T47D (cell line): ENCODE measurements around the gene TEF.

ENCODE experiments used
- DNase-seq, 2 experiments: peaks; one replicate each; pipeline versions ENCODE4 v3.0.0 to v3.0.0-alpha.2; 2011 to 2012; ENCODE audit warnings: low read depth in 1 of 2, low spot score in 1 of 2
- JUND ChIP-seq: IDR thresholded peaks from 2 replicates; pipeline ENCODE4 v1.6.1; 2012; ENCODE audit warnings: low read depth
- in situ Hi-C: cut with HindIII; loops from 2 replicates; pipeline ENCODE4 v1.10.0; 2016; ENCODE audit warnings: low sequenced_read_pairs, low pct_unique_long_range_greater_than_20kb

Gene TEF

DNA sequence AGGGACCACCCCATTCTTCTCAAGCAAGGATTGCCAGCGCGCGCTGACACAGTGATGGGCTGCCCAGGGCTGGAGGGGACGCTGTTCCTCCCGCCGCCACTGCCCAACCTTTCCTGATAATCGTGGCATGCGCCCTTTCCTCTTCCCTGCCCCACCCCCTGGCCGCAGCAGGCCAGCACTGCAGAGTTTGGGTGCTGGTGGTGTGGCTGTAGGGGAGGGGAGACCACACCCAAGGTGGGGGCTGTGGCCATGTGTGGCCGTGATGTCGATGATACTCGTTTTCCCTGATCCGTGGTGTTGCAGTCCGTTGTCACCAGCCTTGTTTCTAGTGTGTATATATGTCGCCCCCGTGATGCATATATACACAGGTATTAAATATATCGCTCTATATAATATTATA, 22.8 kb upstream of the TEF start:
- in situ Hi-C loops = no loop called here
- no peak for TF ChIP-seq JUND
- no peak for DNase-seq

DNA sequence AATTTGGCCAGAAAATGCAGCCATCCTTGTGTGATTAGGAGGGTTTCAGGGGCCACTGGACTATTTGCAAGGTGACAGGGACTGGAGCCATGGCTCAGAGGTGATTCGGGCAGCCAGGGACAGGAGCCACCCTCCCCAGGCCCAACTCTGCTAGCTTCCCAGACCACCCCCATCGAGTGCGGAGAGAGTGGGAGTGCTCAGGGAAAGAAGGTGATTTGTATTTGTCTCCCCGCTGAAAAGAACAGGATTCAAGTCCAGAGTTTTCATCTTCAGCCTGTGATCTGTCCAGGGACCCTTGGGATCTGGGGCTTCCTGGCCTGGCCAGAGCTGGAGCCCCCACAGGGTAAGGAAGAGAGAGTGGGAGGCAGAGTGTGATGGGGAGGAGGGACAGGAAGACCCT, 22.4 kb upstream of the TEF start:
- in situ Hi-C loops = no loop called here
- no peak for DNase-seq

DNA sequence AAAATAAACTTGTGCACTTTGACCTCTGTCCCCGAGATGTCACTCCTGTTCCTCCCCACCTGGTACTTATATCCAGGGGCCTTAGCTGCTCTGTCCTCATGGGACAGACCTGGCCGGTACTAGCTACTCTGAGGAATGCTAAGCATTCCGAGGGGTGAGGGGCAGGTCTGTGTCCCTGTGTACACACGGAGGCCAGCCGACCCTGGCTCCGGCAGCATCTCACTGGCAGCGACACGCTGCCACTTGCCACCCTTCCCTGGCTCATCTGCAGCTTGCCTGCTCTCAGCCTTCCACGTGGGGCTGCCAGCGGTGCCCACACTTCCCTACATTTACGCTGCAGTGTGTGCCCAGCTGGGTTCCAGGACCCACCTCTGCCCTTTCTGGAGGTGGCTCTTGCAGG, 21.6 kb upstream of the TEF start:
- in situ Hi-C loops = no loop called here
- TF ChIP-seq JUND = no peak
- DNase-seq = peak in 1 of 2 experiments; percentile 61

More for the DNA sequence above, 22.4 kb upstream of the TEF start:
- TF ChIP-seq JUND = no peak

DNA sequence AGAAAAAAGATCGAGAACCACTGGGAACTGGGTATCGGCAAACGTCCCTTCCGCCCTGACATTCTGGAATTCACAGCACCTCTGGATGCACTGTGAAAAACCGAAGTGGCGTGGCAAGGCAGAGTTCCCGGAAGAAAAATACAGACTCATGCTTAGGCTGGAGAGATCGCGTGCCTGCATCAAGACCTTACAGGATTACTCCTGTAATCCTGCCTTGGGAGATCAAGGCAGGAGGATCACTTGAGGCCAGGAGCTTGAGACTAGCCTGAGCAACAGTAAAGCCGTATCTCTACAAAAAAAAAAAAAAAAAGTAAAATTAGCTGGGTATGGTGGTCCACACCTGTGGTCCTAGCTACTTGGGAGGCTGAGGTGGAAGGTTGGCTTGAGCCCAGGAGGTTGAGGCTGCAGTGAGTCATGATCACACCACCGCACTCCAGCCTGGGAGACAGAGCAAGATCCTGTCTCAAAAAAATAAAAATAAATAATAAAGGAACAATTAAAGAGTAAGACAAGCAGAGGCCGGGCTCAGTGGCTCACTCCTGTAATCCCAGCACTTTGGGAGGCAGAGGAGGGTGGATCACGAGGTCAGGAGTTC, 19.9 kb upstream of the TEF start:
- no peak for TF ChIP-seq JUND
- DNase-seq = no peak
- in situ Hi-C loops = no loop called here

DNA sequence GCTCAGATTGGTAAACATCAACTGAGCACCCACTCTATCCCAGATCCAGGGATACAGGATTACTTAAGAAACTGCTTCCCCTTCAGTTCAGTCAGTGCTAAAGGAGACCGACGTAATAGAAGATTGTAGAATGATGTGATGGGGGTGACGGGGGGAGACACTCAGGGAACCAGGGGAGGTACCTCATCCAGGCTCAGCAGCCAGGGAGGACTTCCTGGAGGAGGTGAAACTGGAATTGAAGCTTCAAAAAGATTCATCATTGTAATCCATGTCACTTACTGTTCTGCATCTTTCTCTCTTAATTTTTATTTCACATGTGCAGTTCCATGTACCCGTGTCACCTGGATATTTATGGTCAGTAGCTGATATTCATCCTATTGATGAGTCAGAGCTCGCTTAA, 19.1 kb upstream of the TEF start:
- in situ Hi-C loops = no loop called here
- TF ChIP-seq JUND = no peak
- no peak for DNase-seq

DNA sequence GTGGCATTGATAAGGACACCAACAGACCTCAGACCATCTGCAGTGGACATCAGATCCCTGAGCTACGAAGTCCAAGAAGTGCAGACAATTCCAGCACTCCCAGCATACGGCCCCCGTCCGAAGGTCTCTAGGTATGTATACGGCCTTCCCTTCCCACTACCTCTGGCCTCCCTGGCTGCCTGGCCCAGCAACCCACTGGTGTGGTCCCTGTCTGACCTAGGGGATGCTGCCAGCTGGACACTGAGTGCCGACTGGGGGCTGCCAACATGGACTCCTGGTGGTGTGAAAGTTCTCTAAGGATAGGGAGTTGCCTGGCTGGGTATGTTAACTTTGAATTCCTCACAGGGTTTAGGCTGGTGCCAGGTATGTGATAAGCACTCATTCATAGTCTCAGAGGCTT, 17.5 kb upstream of the TEF start:
- DNase-seq = no peak
- no peak for TF ChIP-seq JUND
- in situ Hi-C loops = no loop called here

DNA sequence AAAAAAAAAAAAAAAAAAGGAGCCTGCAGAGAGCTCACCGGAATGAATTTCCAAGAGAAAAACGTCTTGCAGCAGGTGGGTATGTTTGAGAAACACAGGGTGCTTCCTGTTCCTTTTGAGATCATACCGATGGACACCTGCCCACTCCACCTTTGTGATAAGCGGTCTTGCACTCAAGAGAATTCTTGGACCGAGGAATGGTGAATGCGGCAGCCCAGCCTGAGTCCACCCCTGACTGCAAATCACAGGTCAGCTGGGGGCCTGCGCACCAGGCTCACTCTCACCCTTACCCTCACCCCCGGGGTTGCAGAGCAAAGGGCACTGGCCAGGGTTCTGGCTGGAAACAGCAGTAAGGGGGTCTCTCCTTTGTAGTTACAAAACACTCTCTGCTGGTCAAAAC, 16.8 kb upstream of the TEF start:
- TF ChIP-seq JUND = no peak
- in situ Hi-C loops = no loop called here
- DNase-seq = no peak

DNA sequence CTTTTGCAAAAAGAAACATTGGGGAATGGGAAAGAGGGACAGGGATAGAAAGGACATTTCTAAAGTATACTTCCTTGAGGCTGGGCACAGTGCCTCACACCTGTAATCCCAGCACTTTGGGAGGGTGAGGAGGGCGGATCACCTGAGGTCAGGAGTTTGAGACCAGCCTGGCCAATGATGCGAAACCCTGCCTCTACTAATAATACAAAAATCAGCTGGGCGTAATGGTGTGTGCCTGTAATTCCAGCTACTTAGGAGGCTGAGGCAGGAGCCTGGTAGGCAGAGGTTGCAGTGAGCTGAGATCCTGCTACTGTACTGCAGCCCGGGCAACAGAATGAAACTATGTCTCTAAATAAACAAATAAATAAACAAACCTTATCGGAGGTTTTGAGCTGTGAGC, 16.3 kb upstream of the TEF start:
- TF ChIP-seq JUND = no peak
- no peak for DNase-seq
- in situ Hi-C loops = no loop called here

DNA sequence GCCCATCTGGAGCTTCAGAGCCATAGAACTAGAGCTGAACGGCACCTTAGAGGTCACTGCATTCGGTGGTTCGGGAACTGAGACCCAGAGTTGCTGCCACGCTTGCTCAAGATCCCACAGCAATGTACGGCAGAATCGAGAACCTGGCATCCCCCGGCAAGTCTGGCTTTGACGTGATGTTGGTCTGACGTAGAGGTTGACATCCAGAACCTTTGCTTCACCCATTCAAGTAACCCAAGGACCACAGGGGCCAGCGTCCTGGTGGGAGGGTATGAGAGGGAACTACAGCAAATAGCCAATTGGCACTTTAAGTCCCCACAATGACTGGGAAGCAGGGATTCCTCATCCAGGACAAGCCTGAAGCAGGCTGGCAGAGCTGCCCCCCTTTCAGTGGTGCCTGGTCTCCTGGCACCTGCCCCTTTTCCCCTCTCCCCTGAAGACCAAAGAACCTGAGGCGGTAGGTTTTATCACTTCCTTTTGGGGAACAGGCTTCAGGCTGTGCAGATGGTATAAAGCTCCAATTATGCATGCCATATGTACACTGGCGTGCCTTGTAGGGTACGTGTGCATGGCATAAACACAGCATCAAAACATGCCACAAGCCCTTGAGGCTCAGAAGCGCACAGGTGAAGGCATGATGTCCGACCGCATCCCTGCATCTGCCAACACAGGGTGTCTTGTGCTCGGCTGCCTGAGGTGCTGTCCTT, 15.3 kb upstream of the TEF start:
- in situ Hi-C loops = no loop called here
- no peak for TF ChIP-seq JUND
- DNase-seq = no peak

DNA sequence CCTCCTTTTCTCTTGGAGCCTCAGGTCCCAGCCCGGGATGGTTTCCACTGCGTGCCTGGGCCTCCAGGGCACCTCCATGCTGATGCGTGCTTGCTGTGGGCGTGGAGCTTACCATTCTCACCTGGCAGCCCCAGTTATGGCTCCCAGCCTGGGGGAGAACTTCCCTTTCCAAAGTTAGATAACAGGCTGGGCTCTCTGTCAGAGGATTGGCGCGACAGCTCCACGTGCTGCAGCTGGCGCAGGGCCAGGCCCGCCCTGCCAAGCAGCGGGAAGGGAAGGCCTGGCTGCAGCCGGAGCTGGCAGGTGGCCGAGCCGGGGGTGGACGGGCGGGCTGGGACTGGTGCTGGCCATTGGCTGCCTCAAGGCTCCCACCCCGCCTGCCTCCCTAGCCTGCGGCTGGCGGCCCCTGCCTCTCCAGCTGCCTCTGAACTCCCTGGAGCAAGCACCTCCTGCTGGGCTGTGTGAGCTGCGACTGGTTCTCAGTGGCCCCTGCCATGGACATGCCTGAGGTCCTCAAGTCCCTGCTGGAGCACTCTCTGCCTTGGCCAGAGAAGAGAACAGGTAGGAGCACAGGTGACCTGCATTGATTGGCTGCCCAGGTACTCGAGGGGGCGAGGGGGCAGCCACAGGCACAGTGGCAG, 14.6 kb upstream of the TEF start:
- in situ Hi-C loops = no loop called here

DNA sequence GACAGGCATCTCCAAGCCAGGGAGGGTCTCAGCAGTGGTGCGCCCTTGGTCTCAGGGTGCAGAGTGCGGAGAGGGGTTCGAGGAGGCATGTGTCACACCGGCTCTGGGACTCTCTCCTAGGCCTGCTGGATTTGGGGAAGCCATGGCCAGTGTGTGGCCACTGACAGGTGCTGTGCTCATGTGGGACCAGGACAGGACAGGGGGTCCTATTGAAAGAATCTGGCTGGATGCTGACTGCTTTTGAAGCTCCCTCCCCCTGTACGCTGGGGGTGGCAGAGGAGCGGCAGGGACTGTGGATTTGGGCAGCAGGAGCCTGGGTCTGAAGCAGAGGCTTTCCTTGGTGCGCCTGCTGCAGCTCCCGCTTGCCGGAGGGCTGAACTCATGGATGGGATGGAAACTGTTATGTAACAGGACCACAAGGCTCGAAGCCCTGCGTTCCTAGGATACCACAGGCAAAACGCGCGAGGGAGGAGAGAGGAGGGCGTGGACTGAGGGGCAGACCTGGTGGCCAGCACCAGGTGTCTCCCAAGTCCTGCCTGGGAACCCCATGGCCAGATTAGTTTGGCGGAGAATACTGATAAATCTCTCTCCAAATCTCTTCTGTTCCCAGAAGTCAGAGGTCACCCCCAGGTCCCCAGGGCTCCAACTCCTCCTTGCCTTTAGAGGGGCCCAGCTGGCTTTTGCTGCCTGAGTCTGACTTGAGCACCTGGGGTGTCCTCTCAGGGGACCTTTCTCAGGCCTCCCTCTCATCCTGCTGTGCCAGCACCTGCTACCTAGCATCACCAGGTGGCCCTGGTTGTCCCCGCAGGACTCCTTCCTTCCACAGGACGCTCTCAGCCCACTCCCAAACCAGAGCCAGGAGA, 13.8 kb upstream of the TEF start:
- DNase-seq = no peak
- in situ Hi-C loops = no loop called here
- no peak for TF ChIP-seq JUND

More for the DNA sequence above, 14.6 kb upstream of the TEF start:
- no peak for TF ChIP-seq JUND
- DNase-seq = peak; percentile 68 to 84

DNA sequence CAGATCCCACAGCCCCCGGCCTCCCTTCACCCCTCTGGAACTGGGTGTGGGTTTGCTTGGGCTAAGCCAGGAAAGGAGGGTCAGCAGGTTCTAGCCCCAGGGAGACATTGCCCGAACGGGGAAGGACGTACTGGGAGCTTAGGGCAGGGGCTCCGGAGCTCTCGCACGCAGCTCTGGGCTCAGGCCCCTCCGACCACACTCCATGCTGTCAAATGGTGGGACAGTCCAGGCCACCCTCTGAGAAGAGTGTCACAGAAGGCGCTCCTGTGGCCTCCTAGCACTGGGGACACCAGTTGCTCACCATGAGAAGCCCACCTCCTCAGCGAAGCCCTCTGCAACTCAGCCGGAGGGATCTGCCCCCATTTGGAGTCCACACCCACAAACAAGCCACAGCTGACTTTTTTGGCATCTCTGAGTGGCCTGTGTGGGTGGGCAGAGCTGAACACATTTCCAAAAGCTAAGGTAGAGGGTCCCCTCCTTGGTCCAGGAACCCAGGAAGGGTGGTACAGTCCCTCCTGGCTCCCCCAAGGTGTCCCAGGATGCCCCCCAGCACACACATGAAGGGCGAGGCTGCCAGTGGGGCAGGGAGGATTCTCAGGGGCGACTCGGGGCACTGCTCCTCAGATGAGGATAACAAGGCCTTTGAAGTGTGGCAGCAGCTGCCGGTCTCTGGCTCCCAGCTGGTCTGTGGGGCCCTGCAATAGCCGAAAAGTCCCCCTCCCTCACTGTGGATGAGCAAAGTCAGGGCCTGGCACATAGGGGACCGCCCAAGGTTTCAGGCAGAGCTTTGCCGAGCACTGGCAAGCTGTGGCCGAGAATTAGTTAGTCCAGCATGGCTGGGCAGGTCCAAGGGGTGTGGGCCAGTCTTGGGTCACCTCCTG, 13.0 kb upstream of the TEF start:
- no peak for DNase-seq
- TF ChIP-seq JUND = no peak
- in situ Hi-C loops = no loop called here
